GM21360 (cell line): ENCODE data around the gene MAD1L1.
"Not testable (repeated sequence)": the region's sequence is repeated elsewhere in the genome, so short reads cannot be mapped to it uniquely, and the experiment has no call there.

Source experiments
- ATAC-seq: cut with Tn5 transposase; IDR thresholded peaks from one replicate; pipeline ENCODE4 v1.9.1; 2021; ENCODE audit warnings: mild to moderate bottlenecking, moderate library complexity; ENCODE audit not compliant: unreplicated experiment

Gene MAD1L1

DNA sequence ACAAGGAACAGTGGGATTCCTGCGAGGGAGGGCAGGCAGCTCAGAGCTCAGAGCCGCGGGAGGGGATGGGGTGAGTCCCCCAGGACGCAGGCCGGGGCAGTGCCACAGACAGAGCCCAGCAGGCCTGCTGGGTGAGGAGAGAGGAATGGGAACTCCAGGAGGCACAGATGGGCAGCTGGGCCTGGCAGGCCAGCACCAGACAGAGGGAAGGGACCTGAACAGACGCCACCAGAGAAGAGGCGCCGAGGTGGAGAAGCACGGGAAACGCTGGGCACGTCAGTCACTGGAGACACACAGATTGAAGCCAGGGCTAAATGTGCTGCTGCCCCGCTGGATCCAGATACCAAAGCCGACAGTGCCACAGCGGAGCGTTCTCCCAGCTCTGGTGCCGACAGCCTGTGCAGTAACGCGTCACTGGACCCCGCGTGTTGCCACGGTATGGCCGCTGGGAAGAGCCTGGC, 225.8 kb downstream of the MAD1L1 start:
- no peak for ATAC-seq

- no peak for ATAC-seq
These were observed 226.4 kb downstream of the MAD1L1 start for GRCh38 chr7:2006231-2006771.

- ATAC-seq: no peak
These were observed 227.0 kb downstream of the MAD1L1 start for GRCh38 chr7:2005786-2006185.

DNA sequence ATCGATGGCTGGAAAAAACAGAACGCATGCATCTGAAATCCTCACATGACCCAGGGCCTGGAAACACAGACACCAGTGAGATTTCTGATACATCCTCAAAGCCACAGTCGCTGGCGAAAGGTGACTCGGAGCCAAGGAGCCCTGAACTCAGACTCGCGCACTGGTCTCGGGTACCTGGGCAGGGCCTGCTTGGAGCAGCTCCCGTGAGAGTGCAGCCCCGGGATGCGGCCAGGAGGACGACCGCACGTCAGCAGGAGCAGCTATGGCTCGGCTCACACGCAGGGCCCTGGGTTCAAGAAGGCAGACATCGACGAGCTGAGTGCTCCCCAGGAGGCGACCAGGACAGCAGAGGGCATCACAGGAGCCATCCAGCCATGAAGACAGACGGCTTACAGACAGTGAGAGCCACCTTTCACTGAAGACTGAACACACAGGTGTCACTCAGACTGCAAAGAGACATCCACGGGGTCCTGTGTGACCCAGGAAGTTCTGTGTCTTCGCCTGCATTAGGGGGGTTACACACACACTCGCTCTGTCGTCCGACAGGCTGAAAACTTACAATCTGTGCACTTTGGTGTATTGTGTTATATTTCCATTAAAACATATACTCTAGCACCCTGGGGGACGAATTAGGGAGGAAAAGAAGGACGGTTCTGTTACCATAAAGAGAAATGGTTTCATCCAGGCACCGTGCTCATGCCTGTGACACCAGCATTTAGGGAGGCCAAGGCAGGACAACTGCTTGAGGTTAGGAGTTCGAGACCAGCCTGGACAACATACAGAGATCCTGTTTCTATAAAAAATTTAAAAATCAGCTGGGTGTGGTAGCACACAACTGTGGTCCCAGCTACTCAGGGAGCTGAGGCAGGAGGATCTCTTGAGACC, 227.7 kb downstream of the MAD1L1 start:
- no peak for ATAC-seq

GRCh38 chr7:2003931-2004812, 228.6 kb downstream of the MAD1L1 start:
- no peak for ATAC-seq

DNA sequence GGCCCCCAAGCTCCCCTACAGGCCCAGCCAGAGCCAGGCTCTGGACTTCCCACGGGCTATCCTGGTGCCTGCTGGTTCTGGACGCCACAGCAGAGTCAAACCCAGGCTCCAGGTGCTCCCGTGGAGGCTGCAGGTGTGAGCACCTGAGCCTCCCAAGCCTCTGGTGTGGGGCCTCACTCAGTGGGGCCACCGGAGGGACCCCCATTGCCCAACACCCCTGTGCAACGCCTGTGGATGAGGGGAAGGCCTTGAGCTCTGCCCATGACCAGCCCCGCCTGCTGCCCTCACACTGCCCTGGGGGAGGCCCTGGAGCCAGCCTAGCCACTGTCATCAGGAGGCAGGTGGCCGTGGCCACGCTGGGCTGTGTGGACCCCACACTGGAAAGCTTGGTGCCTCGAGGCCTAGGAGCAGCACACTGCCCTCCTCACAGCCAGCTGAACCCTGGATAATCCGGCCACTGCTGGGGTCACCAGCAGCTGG, 229.3 kb downstream of the MAD1L1 start:
- no peak for ATAC-seq

- no peak for ATAC-seq
These were observed 229.9 kb downstream of the MAD1L1 start for GRCh38 chr7:2002561-2003450.

- ATAC-seq: no peak
These were observed 230.9 kb downstream of the MAD1L1 start for GRCh38 chr7:2001601-2002442.

- no peak for ATAC-seq
These were observed 231.9 kb downstream of the MAD1L1 start for GRCh38 chr7:2000746-2001321.

DNA sequence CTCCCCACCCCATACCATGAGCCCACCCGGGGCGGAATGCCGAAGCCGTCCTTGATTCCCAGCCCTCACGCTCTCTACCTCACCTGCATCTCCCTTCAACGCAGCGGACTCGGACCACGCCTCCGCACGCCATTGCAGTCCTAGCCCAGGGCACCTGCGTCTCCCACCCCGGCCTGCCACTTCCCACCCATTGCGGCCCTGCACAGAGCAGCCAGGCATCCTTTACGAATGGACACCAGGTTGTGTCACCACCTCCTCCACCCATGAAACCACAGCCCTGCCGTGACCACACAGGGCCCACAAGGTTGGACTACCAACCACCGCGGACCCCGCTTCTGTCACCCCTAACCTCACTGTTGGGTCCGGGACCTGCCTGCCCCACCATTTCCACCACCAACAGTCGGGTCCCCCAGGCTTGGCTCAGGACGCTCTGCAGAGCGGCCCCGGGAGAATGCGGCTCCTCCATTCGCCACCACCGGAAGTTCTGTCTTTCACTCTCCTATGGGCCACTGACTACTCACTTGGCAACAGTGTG, 232.5 kb downstream of the MAD1L1 start:
- ATAC-seq: no peak

- ATAC-seq: no peak
These were observed 233.3 kb downstream of the MAD1L1 start for GRCh38 chr7:1999278-1999984.

GRCh38 chr7:1998146-1998545, 234.6 kb downstream of the MAD1L1 start:
- no peak for ATAC-seq

DNA sequence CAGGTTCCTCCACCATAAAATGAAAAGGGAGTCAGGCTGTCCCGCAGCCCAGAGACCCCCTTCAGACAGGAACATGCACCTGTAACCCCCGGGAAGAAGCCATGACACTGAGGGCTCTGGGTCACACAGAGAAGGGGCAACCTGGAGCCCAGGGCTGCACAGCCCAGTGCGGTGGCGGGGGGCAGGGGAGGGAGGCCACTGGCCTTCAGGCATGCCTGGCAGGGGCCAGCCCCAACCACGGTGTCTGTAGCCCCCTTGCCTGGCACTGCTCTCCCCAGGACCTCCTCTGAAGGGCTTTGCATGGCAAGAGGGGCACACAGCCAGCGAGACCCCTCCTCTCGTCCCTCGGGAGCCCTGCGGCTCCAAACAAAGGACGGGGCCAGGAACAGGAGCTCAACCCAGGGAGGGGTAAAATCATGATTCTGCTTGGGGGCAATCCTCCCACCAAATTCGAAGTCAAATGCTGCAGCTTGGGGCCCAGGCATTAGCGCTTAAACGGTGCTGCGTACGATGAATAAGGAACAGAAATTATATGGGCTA, 235.1 kb downstream of the MAD1L1 start:
- no peak for ATAC-seq

GRCh38 chr7:1996816-1997215, 235.9 kb downstream of the MAD1L1 start:
- ATAC-seq: no peak

- not testable (repeated sequence) for ATAC-seq
These were observed 236.8 kb downstream of the MAD1L1 start for GRCh38 chr7:1995911-1996420.

DNA sequence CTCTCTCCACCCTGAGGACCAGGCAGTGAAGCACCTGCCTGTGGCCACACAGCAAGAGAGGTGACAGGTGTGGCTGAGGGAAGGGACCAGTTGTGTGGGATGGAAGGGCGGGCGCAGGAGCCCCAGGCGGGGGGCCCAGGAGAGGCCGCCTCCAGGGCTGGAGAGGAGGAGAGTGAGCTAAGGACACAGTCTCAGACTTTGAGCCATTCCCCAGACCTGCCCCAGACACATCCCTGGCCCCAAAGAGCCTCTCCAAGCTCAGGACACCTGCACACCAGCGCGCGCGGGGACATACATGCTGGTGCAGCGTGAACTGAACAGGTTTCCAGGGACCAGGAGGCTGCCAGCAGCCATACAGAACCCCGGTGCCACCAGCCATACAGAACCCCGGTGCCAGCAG, 237.3 kb downstream of the MAD1L1 start:
- ATAC-seq: no peak

GRCh38 chr7:1994931-1995330, 237.8 kb downstream of the MAD1L1 start:
- ATAC-seq: no peak
